ENCODE data around the gene REV3L. TPM values are rescaled to one million over a fixed set of nuclear protein-coding genes. Genes with fewer than 3 reads are reported as not detected.

REV3L gene
- total RNA-seq, 1 donor from 2014 or later: 22.2 TPM

DNA sequence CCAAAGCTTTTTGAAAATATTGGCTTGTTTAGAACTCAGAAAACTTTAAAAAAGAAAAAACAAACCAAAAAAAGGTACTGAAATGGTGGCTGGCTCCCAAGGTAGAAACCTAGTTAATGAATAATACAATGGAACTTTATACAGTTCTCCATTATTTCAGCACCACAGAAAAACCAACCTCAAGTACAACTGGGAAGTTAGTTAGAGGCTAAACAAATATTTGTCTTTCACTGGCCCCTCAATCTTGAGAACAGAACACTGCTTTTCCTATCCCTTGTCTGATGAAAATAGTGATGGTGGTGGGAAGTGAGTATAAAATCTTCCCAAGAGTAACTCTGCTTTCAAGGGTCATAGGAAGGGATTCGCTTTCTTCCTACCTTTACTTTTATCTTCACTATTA lies 126.5 kb downstream of the REV3L start:
- H3K9me3 Mint-ChIP-seq: no peaks in the 10 kb centered on the region
- H3K4me1 Mint-ChIP-seq: peaks cover 2% of the 10 kb centered on the region
- no peak overlapping the region for H3K27ac Mint-ChIP-seq (ENCODE audit: unreplicated experiment)
- no peak for DNase-seq (ENCODE audit: low read depth, low spot score)
- H3K4me3 Mint-ChIP-seq: no peak overlapping the region
- H3K27me3 Mint-ChIP-seq (ENCODE audit: low read depth): no peaks in the 10 kb centered on the region
- peaks cover 3% of the 10 kb centered on the region for H3K36me3 Mint-ChIP-seq (ENCODE audit: low read depth)
- TF ChIP-seq, protein P1, sequence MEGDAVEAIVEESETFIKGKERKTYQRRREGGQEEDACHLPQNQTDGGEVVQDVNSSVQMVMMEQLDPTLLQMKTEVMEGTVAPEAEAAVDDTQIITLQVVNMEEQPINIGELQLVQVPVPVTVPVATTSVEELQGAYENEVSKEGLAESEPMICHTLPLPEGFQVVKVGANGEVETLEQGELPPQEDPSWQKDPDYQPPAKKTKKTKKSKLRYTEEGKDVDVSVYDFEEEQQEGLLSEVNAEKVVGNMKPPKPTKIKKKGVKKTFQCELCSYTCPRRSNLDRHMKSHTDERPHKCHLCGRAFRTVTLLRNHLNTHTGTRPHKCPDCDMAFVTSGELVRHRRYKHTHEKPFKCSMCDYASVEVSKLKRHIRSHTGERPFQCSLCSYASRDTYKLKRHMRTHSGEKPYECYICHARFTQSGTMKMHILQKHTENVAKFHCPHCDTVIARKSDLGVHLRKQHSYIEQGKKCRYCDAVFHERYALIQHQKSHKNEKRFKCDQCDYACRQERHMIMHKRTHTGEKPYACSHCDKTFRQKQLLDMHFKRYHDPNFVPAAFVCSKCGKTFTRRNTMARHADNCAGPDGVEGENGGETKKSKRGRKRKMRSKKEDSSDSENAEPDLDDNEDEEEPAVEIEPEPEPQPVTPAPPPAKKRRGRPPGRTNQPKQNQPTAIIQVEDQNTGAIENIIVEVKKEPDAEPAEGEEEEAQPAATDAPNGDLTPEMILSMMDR (conservative IDR thresholded peaks at IDR 0.05): no peak

DNA sequence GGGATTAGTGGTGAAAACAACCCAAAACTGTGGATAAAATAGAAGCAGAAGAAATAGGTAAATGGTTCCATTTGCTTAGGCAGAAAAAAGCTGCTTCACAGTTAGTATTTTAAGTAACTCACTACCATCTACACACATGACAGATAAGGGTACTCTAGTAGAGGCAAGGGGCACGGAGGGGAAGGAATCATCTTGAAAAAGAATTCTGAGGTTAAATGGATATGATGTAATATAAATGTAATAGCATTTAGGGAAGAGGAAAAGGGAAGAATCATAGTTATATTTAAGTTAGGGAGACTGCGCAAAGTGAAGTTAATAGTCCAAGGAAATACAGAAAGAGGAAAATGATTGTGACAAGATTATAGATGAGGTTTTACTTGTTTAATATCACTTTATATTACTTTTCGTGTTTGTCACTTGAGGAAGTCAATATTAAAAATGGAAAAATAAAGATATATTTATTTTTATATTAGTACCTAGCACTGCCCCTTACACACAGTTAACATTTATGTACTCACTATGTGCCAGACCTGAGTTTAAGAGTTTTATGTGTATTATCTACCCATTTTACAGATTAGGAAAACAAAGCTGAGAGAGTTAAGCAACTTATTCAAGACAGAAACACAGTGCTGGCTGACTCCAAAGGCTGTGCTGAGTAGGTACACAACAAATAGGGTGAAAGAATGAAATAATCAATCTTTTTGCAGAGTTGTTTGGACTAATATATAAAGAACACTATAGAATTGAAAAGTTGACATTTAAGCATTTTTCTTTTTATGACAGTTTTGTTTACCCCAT lies 128.1 kb downstream of the REV3L start:
- Mint-ChIP-seq H3K27me3 (ENCODE audit: low read depth) (no peaks in the 10 kb centered on the region), H3K36me3 (ENCODE audit: low read depth) (peaks cover 3% of the 10 kb centered on the region), H3K9me3 (no peaks in the 10 kb centered on the region), H3K4me1 (no peaks in the 10 kb centered on the region), H3K27ac (ENCODE audit: unreplicated experiment) (no peak overlapping the region), H3K4me3 (no peak overlapping the region)
- DNase-seq (ENCODE audit: low read depth, low spot score): no peak
- TF ChIP-seq, protein P1 (conservative IDR thresholded peaks at IDR 0.05): no peak

DNA sequence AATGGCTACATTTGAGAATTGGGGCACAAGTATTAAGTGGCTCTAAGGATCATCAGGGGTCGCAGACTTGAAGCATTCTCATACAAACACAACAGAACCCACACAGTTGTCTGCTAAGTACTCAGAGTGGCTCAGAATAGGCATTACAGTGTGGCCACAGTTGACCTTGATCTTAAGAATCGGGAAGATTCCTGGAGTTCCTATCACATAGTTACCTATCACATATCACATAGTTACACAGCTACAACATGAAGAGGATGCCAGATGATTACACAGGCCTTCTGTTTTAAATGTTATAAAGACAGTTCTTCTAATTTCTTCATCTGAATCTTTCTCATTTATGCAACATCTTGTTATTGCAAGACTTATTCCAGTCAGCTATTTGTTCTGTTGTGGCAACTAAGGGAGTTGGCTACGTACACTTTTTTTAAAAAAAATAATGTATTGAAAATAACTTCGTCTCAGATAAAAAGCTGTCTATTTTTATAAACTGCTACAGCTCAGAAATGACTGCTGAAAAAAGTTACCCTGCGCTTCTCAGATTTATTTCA lies 129.0 kb downstream of the REV3L start:
- no peak for DNase-seq (ENCODE audit: low read depth, low spot score)
- H3K27me3 Mint-ChIP-seq (ENCODE audit: low read depth): no peaks in the 10 kb centered on the region
- H3K4me3 Mint-ChIP-seq: no peak overlapping the region
- no peaks in the 10 kb centered on the region for H3K9me3 Mint-ChIP-seq
- no peak overlapping the region for H3K27ac Mint-ChIP-seq (ENCODE audit: unreplicated experiment)
- H3K4me1 Mint-ChIP-seq: no peaks in the 10 kb centered on the region
- H3K36me3 Mint-ChIP-seq (ENCODE audit: low read depth): peaks cover 3% of the 10 kb centered on the region
- TF ChIP-seq, protein P1 (conservative IDR thresholded peaks at IDR 0.05): no peak

DNA sequence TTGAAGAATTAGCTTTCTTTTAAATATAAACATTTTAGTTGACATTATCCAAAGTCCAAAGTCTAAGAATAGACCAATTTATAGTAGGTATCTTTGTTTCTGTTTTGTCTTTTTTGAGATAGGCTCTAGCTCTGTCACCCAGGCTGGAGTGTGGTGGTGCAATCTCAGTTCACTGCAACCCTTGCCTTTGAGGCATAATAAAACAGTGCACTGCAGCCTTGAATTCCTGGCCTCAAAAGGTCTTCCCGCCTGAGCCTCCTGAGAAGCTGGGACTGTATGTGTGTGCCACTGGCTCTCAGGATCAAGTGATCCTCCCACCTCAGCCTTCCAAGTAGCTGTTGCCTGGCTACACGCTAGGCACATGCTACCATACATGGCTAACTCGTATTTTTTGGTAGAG lies 135.4 kb downstream of the REV3L start:
- Mint-ChIP-seq H3K36me3 (ENCODE audit: low read depth) (peaks cover 7% of the 10 kb centered on the region), H3K9me3 (no peaks in the 10 kb centered on the region), H3K27ac (ENCODE audit: unreplicated experiment) (no peak overlapping the region), H3K27me3 (ENCODE audit: low read depth) (no peaks in the 10 kb centered on the region), H3K4me3 (no peak overlapping the region), H3K4me1 (no peaks in the 10 kb centered on the region)
- TF ChIP-seq, protein P1 (conservative IDR thresholded peaks at IDR 0.05): no peak
- no peak for DNase-seq (ENCODE audit: low read depth, low spot score)

DNA sequence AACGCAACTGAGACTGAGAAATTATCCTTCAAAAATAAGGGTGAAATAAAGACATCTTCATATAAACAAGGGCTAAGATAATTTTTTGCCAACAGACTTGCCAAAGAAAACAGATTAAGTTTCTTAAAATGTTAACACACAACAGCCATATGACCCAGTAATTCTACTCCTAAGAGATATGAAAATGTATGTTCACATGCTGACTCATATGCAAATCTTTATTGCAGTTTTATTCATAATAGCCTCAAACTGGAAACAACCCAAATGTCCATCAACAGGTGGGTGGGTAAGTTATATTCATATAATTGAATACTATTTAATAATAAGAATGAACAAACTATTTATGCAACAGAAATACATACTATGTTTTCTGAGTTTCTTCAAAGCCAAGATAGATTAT lies 140.1 kb downstream of the REV3L start:
- no peaks in the 10 kb centered on the region for H3K9me3 Mint-ChIP-seq
- DNase-seq (ENCODE audit: low read depth, low spot score): no peak
- H3K4me3 Mint-ChIP-seq: no peak overlapping the region
- TF ChIP-seq, protein P1 (conservative IDR thresholded peaks at IDR 0.05): no peak
- H3K27me3 Mint-ChIP-seq (ENCODE audit: low read depth): no peaks in the 10 kb centered on the region
- no peaks in the 10 kb centered on the region for H3K4me1 Mint-ChIP-seq
- H3K36me3 Mint-ChIP-seq (ENCODE audit: low read depth): peaks cover 12% of the 10 kb centered on the region
- H3K27ac Mint-ChIP-seq (ENCODE audit: unreplicated experiment): no peak overlapping the region
